Thyroid gland (tissue), 4 donors: Measurements from ENCODE around the gene BRAP.

ENCODE experiments used
- POLR2A ChIP-seq, 2 donors: fragments of 450-650 bp; IDR thresholded peaks; one replicate each; pipeline ENCODE4 v1.6.1; 2017; ENCODE audit warnings: antibody characterized with exemption in 2 of 2, mild to moderate bottlenecking in 2 of 2, moderate library complexity in 1 of 2
- TF ChIP-seq, protein P1 (sequence below), 6 experiments: fragments of 200-600 bp in 3 of 6; fragments of 450-650 bp in 3 of 6; sonication (generic) in 3 of 6; IDR thresholded peaks; one replicate each; pipeline ENCODE4 v1.5.1; 2016 to 2019; ENCODE audit warnings: antibody characterized with exemption in 6 of 6, mild to moderate bottlenecking in 2 of 6, inconsistent platforms in 1 of 6, moderate library complexity in 1 of 6

DNA sequence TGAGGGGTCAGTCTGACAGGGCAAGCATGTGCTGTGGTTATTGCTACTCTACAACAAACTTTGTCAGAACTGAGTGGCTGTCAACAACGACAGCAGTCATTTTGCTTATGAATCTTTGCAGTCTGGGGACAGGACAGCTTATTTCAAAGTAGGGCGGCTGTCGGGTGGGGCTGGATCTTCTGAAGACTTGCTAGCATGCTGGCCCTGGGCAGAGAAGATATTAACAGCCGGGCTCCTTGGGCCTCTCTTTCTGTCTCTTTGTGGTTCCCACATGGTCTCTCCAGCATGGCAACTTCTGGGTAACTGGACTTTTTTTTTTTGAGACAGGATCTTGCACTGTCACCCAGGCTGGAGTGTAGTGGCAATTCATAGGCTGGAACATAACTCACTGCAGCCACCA is 47.0 kb upstream of the BRAP start:
- no peak for TF ChIP-seq POLR2A (IDR thresholded peaks at IDR 0.05)
- TF ChIP-seq, protein P1, sequence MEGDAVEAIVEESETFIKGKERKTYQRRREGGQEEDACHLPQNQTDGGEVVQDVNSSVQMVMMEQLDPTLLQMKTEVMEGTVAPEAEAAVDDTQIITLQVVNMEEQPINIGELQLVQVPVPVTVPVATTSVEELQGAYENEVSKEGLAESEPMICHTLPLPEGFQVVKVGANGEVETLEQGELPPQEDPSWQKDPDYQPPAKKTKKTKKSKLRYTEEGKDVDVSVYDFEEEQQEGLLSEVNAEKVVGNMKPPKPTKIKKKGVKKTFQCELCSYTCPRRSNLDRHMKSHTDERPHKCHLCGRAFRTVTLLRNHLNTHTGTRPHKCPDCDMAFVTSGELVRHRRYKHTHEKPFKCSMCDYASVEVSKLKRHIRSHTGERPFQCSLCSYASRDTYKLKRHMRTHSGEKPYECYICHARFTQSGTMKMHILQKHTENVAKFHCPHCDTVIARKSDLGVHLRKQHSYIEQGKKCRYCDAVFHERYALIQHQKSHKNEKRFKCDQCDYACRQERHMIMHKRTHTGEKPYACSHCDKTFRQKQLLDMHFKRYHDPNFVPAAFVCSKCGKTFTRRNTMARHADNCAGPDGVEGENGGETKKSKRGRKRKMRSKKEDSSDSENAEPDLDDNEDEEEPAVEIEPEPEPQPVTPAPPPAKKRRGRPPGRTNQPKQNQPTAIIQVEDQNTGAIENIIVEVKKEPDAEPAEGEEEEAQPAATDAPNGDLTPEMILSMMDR (IDR thresholded peaks at IDR 0.05), result no peak
